H1 (cell line): ENCODE data around the gene SNX25.
"Not testable (repeated sequence)": the region's sequence is repeated elsewhere in the genome, so short reads cannot be mapped to it uniquely, and the experiment has no call there.

Experiments used
- CBX5 ChIP-seq: fragments of 300-800, 300-1000 bp; sonication (generic); IDR thresholded peaks from 2 replicates; pipeline ENCODE4 v1.7.1; 2016; ENCODE audit warnings: antibody characterized with exemption, low read length, low read depth
- EZH2 ChIP-seq: fragments of 200-600 bp; sonication (generic); IDR thresholded peaks from 2 replicates; pipeline ENCODE4 v1.7.1; 2012; ENCODE audit warnings: low read depth, mild to moderate bottlenecking, moderate library complexity, low read length, inconsistent platforms; ENCODE audit not compliant: severe bottlenecking

DNA sequence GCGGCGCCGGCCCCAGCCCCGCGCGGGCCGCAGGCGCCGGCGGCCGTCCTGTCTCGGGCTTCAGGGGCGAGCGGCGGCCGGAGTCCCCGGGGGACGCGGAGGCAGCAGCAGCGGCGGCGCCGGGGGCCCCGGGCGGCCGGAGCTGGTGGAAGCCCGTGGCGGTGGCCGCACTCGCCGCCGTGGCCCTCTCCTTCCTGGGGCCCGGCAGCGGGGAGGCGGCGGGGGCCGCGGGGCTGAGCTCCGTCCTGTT, 379 bp downstream of the SNX25 start:
- not testable (repeated sequence) for TF ChIP-seq EZH2, CBX5
